Effector memory CD4-positive, alpha-beta T cell (primary cell): ENCODE measurements around the gene GJC3.
"Not testable (repeated sequence)": the region's sequence is repeated elsewhere in the genome, so short reads cannot be mapped to it uniquely, and the experiment has no call there.

ENCODE experiments used
- DNase-seq, 3 donors: peaks; one replicate each; pipeline ENCODE4 v3.0.0-alpha.2; 2020
- H3K27ac ChIP-seq: 2 replicates; pipeline ENCODE4 v1.7.0; 2013; ENCODE audit warnings: mild to moderate bottlenecking, low read length, moderate library complexity; ENCODE audit not compliant: insufficient read depth, poor library complexity, severe bottlenecking
- H3K27me3 ChIP-seq: replicated peaks from 2 replicates; pipeline ENCODE4 v1.7.0; 2013; ENCODE audit warnings: mild to moderate bottlenecking, low read length; ENCODE audit not compliant: insufficient read depth, control insufficient read depth, poor library complexity, severe bottlenecking
- H3K36me3 ChIP-seq: 2 replicates; pipeline ENCODE4 v1.7.0; 2013; ENCODE audit warnings: mild to moderate bottlenecking, low read length, moderate library complexity; ENCODE audit not compliant: control insufficient read depth, insufficient read depth
- H3K4me1 ChIP-seq: 2 replicates; pipeline ENCODE4 v1.7.0; 2013; ENCODE audit warnings: low read length, mild to moderate bottlenecking; ENCODE audit not compliant: control insufficient read depth, insufficient read depth, poor library complexity, severe bottlenecking
- H3K4me3 ChIP-seq: 2 replicates; pipeline ENCODE4 v1.7.0; 2013; ENCODE audit warnings: low read length, low read depth, mild to moderate bottlenecking; ENCODE audit not compliant: insufficient read depth, poor library complexity, severe bottlenecking
- H3K9me3 ChIP-seq: 2 replicates; pipeline ENCODE4 v1.7.0; 2013; ENCODE audit warnings: mild to moderate bottlenecking, low read length, moderate library complexity; ENCODE audit not compliant: control insufficient read depth

The GJC3 gene

GRCh38 chr7:99901581-99901980 is 27.8 kb downstream of the GJC3 start:
- H3K27me3 ChIP-seq = no peaks in the 10 kb centered on the region
- DNase-seq = no peak
- H3K36me3 ChIP-seq = peaks cover 66% of the 10 kb centered on the region
- no peak overlapping the region for H3K4me3 ChIP-seq
- H3K4me1 ChIP-seq = no peaks in the 10 kb centered on the region
- no peaks in the 10 kb centered on the region for H3K9me3 ChIP-seq
- H3K27ac ChIP-seq = no peak overlapping the region

- Histone ChIP-seq H3K4me3 (no peak overlapping the region), H3K9me3 (no peaks in the 10 kb centered on the region), H3K27ac (no peak overlapping the region), H3K36me3 (peaks cover 50% of the 10 kb centered on the region), H3K27me3 (no peaks in the 10 kb centered on the region), H3K4me1 (no peaks in the 10 kb centered on the region)
- DNase-seq = no peak
Measured at GRCh38 chr7:99899830-99900519, 29.4 kb downstream of the GJC3 start.

- Histone ChIP-seq H3K36me3 (peaks cover 43% of the 10 kb centered on the region), H3K4me3 (no peak overlapping the region), H3K27ac (no peak overlapping the region), H3K9me3 (no peaks in the 10 kb centered on the region), H3K27me3 (no peaks in the 10 kb centered on the region), H3K4me1 (no peaks in the 10 kb centered on the region)
- DNase-seq = no peak
Measured at GRCh38 chr7:99898836-99899235, 30.6 kb downstream of the GJC3 start.

GRCh38 chr7:99898023-99898357 is 31.4 kb downstream of the GJC3 start:
- no peak overlapping the region for H3K4me3 ChIP-seq
- no peaks in the 10 kb centered on the region for H3K9me3 ChIP-seq
- no peaks in the 10 kb centered on the region for H3K27me3 ChIP-seq
- H3K27ac ChIP-seq = no peak overlapping the region
- no peak for DNase-seq
- peaks cover 35% of the 10 kb centered on the region for H3K36me3 ChIP-seq
- H3K4me1 ChIP-seq = no peaks in the 10 kb centered on the region

- H3K4me3 ChIP-seq = no peak overlapping the region
- DNase-seq = no peak
- no peaks in the 10 kb centered on the region for H3K27me3 ChIP-seq
Measured at GRCh38 chr7:99897322-99898022, 31.9 kb downstream of the GJC3 start.

GRCh38 chr7:99894738-99895137 is 34.7 kb downstream of the GJC3 start:
- no peak for DNase-seq
- Histone ChIP-seq H3K4me3 (no peak overlapping the region), H3K36me3 (peaks cover 25% of the 10 kb centered on the region), H3K4me1 (no peaks in the 10 kb centered on the region), H3K27me3 (no peaks in the 10 kb centered on the region), H3K27ac (no peak overlapping the region), H3K9me3 (no peaks in the 10 kb centered on the region)

More at GRCh38 chr7:99897322-99898022, 31.9 kb downstream of the GJC3 start:
- Histone ChIP-seq H3K9me3 (no peaks in the 10 kb centered on the region), H3K27ac (no peak overlapping the region), H3K36me3 (peaks cover 30% of the 10 kb centered on the region), H3K4me1 (no peaks in the 10 kb centered on the region)

- H3K4me1 ChIP-seq = no peaks in the 10 kb centered on the region
- no peaks in the 10 kb centered on the region for H3K27me3 ChIP-seq
- DNase-seq = no peak
- H3K27ac ChIP-seq = no peak overlapping the region
- H3K4me3 ChIP-seq = no peak overlapping the region
- no peaks in the 10 kb centered on the region for H3K9me3 ChIP-seq
- peaks cover 23% of the 10 kb centered on the region for H3K36me3 ChIP-seq
Measured at GRCh38 chr7:99893280-99893679, 36.1 kb downstream of the GJC3 start.

GRCh38 chr7:99890348-99890747 is 39.1 kb downstream of the GJC3 start:
- not testable (repeated sequence) for H3K27me3 ChIP-seq, H3K9me3 ChIP-seq, H3K27ac ChIP-seq, DNase-seq, H3K4me3 ChIP-seq, H3K4me1 ChIP-seq
- H3K36me3 ChIP-seq = peaks cover 23% of the 10 kb centered on the region

- H3K4me3 ChIP-seq, H3K4me1 ChIP-seq, H3K9me3 ChIP-seq, DNase-seq, H3K27ac ChIP-seq, H3K27me3 ChIP-seq: not testable (repeated sequence)
- H3K36me3 ChIP-seq = peaks cover 23% of the 10 kb centered on the region
Measured at GRCh38 chr7:99888366-99888765, 41.1 kb downstream of the GJC3 start.

- no peak overlapping the region for H3K4me3 ChIP-seq
- H3K36me3 ChIP-seq = no peaks in the 10 kb centered on the region
- DNase-seq = no peak
- H3K9me3 ChIP-seq = no peaks in the 10 kb centered on the region
- no peaks in the 10 kb centered on the region for H3K27me3 ChIP-seq
- no peaks in the 10 kb centered on the region for H3K4me1 ChIP-seq
- no peak overlapping the region for H3K27ac ChIP-seq
Measured at GRCh38 chr7:99881370-99881769, 48.0 kb downstream of the GJC3 start.
